WI38 (cell line): Measurements from ENCODE around the gene WDR26.
"Not testable (repeated sequence)": the region's sequence is repeated elsewhere in the genome, so short reads cannot be mapped to it uniquely, and the experiment has no call there.

Experiments used
- H3K4me3 ChIP-seq: 2 replicates; pipeline ENCODE4 v1.5.1; 2011; ENCODE audit warnings: low read depth, mild to moderate bottlenecking, control low read depth, low read length
- CTCF ChIP-seq: IDR thresholded peaks from 2 replicates; pipeline ENCODE4 v1.5.1; 2012; ENCODE audit warnings: low read depth, mild to moderate bottlenecking, control low read depth, low read length

Gene WDR26

GRCh38 chr1:224433041-224433691, 1.4 kb downstream of the WDR26 start:
- TF ChIP-seq CTCF, result no peak
- peak overlapping the region; percentile 82 for H3K4me3 ChIP-seq

GRCh38 chr1:224432672-224433040, 1.9 kb downstream of the WDR26 start:
- peak overlapping the region; percentile 82 for H3K4me3 ChIP-seq
- TF ChIP-seq CTCF, result no peak

- peak overlapping the region; percentile 82 for H3K4me3 ChIP-seq
- no peak for TF ChIP-seq CTCF
Observed at GRCh38 chr1:224432146-224432545, 2.5 kb downstream of the WDR26 start.

- H3K4me3 ChIP-seq, result peak overlapping the region; percentile 82
- no peak for TF ChIP-seq CTCF
Observed at GRCh38 chr1:224431726-224432125, 2.9 kb downstream of the WDR26 start.

- H3K4me3 ChIP-seq, result peak overlapping the region; percentile 33
- no peak for TF ChIP-seq CTCF
Observed at GRCh38 chr1:224430511-224431113, 4.0 kb downstream of the WDR26 start.

GRCh38 chr1:224429616-224430326, 4.8 kb downstream of the WDR26 start:
- no peak overlapping the region for H3K4me3 ChIP-seq

GRCh38 chr1:224428713-224429112, 5.9 kb downstream of the WDR26 start:
- not testable (repeated sequence) for H3K4me3 ChIP-seq

More at GRCh38 chr1:224429616-224430326, 4.8 kb downstream of the WDR26 start:
- TF ChIP-seq CTCF, result no peak
